ENCODE data around the gene KCNT2.

- no peak for TF ChIP-seq EP300 (IDR thresholded peaks at IDR 0.05)
- no peak for TF ChIP-seq CTCF (IDR thresholded peaks at IDR 0.05)
- TF ChIP-seq POLR2A (IDR thresholded peaks at IDR 0.05): no peak
- TF ChIP-seq POLR2AphosphoS5 (IDR thresholded peaks at IDR 0.05): no peak
Measured at GRCh38 chr1:196637606-196638005, 29.4 kb upstream of the KCNT2 start.

All from sigmoid colon (tissue), 4 donors.